Epithelial cell of proximal tubule (primary cell): ENCODE data around the gene STAC2. TPM values are rescaled to one million over a fixed set of nuclear protein-coding genes. Genes with fewer than 3 reads are reported as not detected.
"Not testable (repeated sequence)": the region's sequence is repeated elsewhere in the genome, so short reads cannot be mapped to it uniquely, and the experiment has no call there.

ENCODE experiments used
- DNase-seq: peaks from one replicate; pipeline ENCODE4 v3.0.0-alpha.2; 2011; ENCODE audit warnings: low read depth
- H3K4me3 ChIP-seq: 2 replicates; pipeline ENCODE4 v1.5.1; 2011; ENCODE audit warnings: low read depth, mild to moderate bottlenecking, low read length
- CTCF ChIP-seq: conservative IDR thresholded peaks from 2 replicates; pipeline ENCODE4 v1.5.1; 2012; ENCODE audit warnings: low read depth, mild to moderate bottlenecking, low read length
- total RNA-seq: library from RNA; depleted of rRNA; stranded (reverse); fragments of >200 nt; gene quantifications from 2 replicates; pipeline ENCODE4 v1.2.3, GENCODE V29; 2015

STAC2 gene
- total RNA-seq, 1 donor from 2014 or later, result not detected

DNA sequence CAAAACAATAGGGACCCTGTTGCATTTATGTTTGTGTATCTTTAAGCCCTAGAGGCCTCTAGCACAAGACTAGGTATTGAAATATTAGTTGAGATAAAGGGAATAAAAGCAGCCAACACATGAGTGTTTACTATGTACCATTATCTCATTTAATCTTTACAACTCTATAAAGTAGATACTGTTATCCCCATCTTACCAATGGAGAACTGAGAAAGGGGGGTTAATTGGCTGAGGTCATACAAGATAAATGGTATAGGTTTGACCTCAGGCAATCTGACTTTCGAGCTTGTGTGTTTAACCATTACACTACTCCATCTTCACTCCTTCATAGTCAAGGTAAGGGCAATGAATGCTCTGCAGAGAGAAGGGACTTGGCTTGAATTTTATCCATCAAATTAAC is 26.3 kb upstream of the STAC2 start:
- DNase-seq, result no peak
- no peak overlapping the region for H3K4me3 ChIP-seq
- TF ChIP-seq CTCF, result no peak

DNA sequence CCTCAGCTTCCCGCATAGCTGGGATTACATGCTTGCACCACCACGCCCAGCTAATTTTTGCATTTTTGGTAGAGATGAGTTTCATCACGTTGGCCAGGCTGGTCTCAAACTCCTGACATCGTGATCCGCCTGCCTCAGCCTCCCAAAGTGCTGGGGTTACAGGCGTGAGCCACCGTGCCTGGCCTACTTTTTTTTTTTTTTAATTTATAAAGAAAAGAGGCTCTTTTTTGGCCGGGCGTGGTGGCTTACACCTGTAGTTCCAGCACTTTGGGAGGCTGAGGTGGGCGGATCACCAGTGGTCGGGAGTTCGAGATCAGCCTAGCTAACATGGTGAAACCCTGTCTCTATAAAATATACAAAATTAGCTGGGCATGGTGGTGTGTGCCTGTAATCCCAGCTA is 24.3 kb upstream of the STAC2 start:
- not testable (repeated sequence) for DNase-seq, H3K4me3 ChIP-seq

DNA sequence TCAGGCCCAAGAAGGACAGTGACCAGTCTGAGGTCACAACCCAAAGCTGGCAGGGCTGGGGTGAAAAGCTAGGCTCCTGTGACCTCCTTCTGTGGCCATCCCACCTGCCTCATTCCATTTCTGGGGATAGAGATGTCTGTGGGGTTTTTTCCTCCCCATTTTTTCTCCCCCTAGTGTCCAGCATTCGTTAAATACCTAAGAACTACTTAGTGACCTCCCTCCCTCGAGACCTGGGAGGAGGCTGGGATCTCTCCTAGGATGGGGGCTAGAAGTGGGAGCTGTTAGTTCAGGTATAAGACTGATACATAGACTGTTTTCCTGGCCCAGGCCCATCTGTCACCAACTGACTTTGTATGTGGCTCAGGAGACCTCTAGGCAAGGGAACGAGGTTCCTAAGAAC is 20.5 kb upstream of the STAC2 start:
- H3K4me3 ChIP-seq, result no peak overlapping the region
- TF ChIP-seq CTCF, result no peak
- DNase-seq, result no peak

DNA sequence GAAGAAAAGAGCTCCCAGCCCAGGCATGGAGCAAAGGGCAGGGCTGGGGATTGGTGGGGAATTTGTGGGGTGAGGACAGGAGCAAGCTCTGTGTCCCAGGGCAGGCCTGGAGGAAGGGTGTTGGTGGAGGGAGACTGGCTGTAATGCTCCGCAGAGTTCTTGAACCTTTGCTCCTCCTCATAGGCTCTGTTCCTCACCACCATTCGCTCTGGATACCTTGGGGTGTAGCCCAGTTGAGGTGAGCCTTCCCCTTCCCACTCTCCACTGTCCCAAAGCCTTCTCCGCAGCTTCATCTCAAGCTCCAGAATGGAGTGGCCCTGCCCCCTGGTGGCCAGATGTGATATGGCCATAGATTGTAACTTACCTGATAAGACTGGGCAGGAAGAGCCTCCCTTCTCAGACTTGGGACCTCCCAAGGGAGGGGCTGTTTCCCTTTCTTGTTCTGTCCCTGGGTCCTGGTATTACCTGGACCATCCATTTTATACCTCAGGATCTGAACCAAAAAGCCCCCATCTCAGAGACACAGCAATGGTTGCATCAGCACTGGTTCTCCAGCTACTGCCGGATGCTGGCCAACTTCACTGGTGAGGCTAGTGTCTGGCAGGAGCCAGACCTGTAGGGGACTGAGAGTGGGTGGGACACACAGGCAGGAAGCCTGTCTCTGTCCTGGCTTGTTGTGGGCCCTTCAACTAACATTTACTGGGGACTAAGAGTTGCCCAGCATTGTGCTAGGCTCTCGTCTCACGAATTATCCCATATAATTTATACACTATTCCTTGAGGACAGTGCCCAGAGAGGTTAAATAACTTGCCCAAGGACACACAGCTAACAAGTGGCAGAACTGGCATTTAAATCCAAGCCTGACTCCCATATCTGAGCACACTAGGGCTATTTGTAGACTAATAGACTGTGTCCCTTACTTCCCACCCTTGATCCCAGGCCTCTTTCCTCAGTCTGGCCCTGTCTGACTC is 19.1 kb upstream of the STAC2 start:
- no peak overlapping the region for H3K4me3 ChIP-seq
- peak; percentile 98 for TF ChIP-seq CTCF
- DNase-seq, result no peak

GRCh38 chr17:39244016-39244599 is 18.4 kb upstream of the STAC2 start:
- H3K4me3 ChIP-seq, result no peak overlapping the region
- no peak for DNase-seq
- TF ChIP-seq CTCF, result no peak

GRCh38 chr17:39243155-39243554 is 17.4 kb upstream of the STAC2 start:
- TF ChIP-seq CTCF, result no peak
- no peak for DNase-seq
- H3K4me3 ChIP-seq, result no peak overlapping the region

GRCh38 chr17:39240631-39241030 is 14.9 kb upstream of the STAC2 start:
- no peak overlapping the region for H3K4me3 ChIP-seq
- DNase-seq, result no peak

More at GRCh38 chr17:39240631-39241030, 14.9 kb upstream of the STAC2 start:
- no peak for TF ChIP-seq CTCF
